Ramos (cell line): ENCODE results near the gene NEFH.
"Not testable (repeated sequence)": the region's sequence is repeated elsewhere in the genome, so short reads cannot be mapped to it uniquely, and the experiment has no call there.

Experiments
- in situ Hi-C: fragments of 300-500 bp; cut with MboI; formaldehyde crosslinking; loops from one replicate; pipeline ENCODE4 v1.14.3; 2022; ENCODE audit warnings: low sequenced_read_pairs; ENCODE audit not compliant: unreplicated experiment

NEFH gene

GRCh38 chr22:29479417-29480261 is at the start of gene NEFH:
Gene NEFH (plus strand): TSS chr22:29480218. CDS start chr22:29480263, 45 bp downstream.
- in situ Hi-C loops = no loop called here

GRCh38 chr22:29431986-29432385 is 48.0 kb upstream of the NEFH start:
- in situ Hi-C loops = no loop called here

- in situ Hi-C loops = no loop called here
These were observed 46.2 kb upstream of the NEFH start for GRCh38 chr22:29433856-29434255.

- in situ Hi-C loops = no loop called here
These were observed 45.7 kb upstream of the NEFH start for GRCh38 chr22:29434288-29434687.

GRCh38 chr22:29435236-29436136 is 44.5 kb upstream of the NEFH start:
- in situ Hi-C loops = no loop called here

- in situ Hi-C loops = not testable (repeated sequence)
These were observed 41.7 kb upstream of the NEFH start, which contains the start of gene RFPL1 for GRCh38 chr22:29438283-29438682. Gene RFPL1 (plus strand): TSS chr22:29438583.

- in situ Hi-C loops = no loop called here
These were observed 37.0 kb upstream of the NEFH start for GRCh38 chr22:29442976-29443375.

- in situ Hi-C loops = no loop called here
These were observed 36.6 kb upstream of the NEFH start for GRCh38 chr22:29443452-29443851.

GRCh38 chr22:29443861-29444792 is 35.9 kb upstream of the NEFH start:
- in situ Hi-C loops = no loop called here

- in situ Hi-C loops = no loop called here
These were observed 34.5 kb upstream of the NEFH start for GRCh38 chr22:29445508-29445907.

- in situ Hi-C loops = no loop called here
These were observed 32.1 kb upstream of the NEFH start for GRCh38 chr22:29447906-29448305.

- in situ Hi-C loops = no loop called here
These were observed 30.6 kb upstream of the NEFH start for GRCh38 chr22:29449296-29449875.

- in situ Hi-C loops = no loop called here
These were observed 29.8 kb upstream of the NEFH start for GRCh38 chr22:29450222-29450621.

GRCh38 chr22:29451863-29452262 is 28.2 kb upstream of the NEFH start:
- in situ Hi-C loops = no loop called here

- in situ Hi-C loops = no loop called here
These were observed 25.7 kb upstream of the NEFH start for GRCh38 chr22:29454276-29454675.

- in situ Hi-C loops = no loop called here
These were observed 23.8 kb upstream of the NEFH start for GRCh38 chr22:29456211-29456671.

- in situ Hi-C loops = no loop called here
These were observed 22.3 kb upstream of the NEFH start for GRCh38 chr22:29457730-29458129.

- in situ Hi-C loops = no loop called here
These were observed 21.5 kb upstream of the NEFH start for GRCh38 chr22:29458551-29458950.

- in situ Hi-C loops = no loop called here
These were observed 20.2 kb upstream of the NEFH start for GRCh38 chr22:29459773-29460172.

- in situ Hi-C loops = no loop called here
These were observed 18.8 kb upstream of the NEFH start for GRCh38 chr22:29461263-29461662.
